ENCODE measurements around the gene HCN3. TPM values are rescaled to one million over a fixed set of nuclear protein-coding genes. Genes with fewer than 3 reads are reported as not detected.

HCN3 gene
- total and polyA plus RNA-seq, 7 experiments from 2014 or later: 0.07 to 3.3 (median 2.5) TPM; not detected in 1

- intact Hi-C loops (cut with micrococcal nuclease): loop anchor here (1.0 to 10.0 kb wide), 5 partner anchors 18 to 250 kb away; partner anchors contain the start of genes CLK2 (in 2 of the 2), MTX1 (in 1 of the 2) and THBS3 (in 1 of the 2)
Observed at GRCh38 chr1:155254714-155255242, 22.5 kb upstream of the HCN3 start.

GRCh38 chr1:155255243-155256007, 21.8 kb upstream of the HCN3 start, which contains the start of gene ENTREP3:
Gene ENTREP3 (minus strand): TSS chr1:155255483. CDS start chr1:155254877, 606 bp downstream.
- POLR2A ChIA-PET: interaction anchor here (0.7 to 2.2 kb wide), 3 partner anchors 10 to 602 kb away, joined by 3 to 8 read pairs (median 5); partner anchors contain the start of gene GON4L
- H3K27me3 Mint-ChIP-seq: no peaks in the 10 kb centered on the region
- no peaks in the 10 kb centered on the region for H3K9me3 ChIP-seq (ENCODE audit: control insufficient read depth in 2 of 3, low read length in 3 of 3)

More at GRCh38 chr1:155254714-155255242, 22.5 kb upstream of the HCN3 start:
- ChIA-PET CTCF (interaction anchor here (0.6 to 1.3 kb wide), 3 partner anchors 53 to 82 kb away, joined by 3 to 7 read pairs (median 4); partner anchors contain the start of gene KRTCAP2), POLR2A (interaction anchor here (0.6 to 2.2 kb wide), 3 partner anchors 10 to 602 kb away, joined by 3 to 8 read pairs (median 5); partner anchors contain the start of gene GON4L)
- peak overlapping the region; percentile 68 to 85 (median 82) for H3K4me3 Mint-ChIP-seq
- peak overlapping the region; percentile 68 for H3K4me3 ChIP-seq (ENCODE audit: low read length)
- peaks cover 4 to 10% of the 10 kb centered on the region in 2 donors for H3K4me1 ChIP-seq (ENCODE audit: control insufficient read depth in 2 of 2, insufficient read depth in 2 of 2, low read length in 2 of 2)
- DNase-seq (no peak), ATAC-seq (no peak)
- H3K9me3 ChIP-seq (ENCODE audit: control insufficient read depth in 2 of 3, low read length in 3 of 3): no peaks in the 10 kb centered on the region
- H3K27ac Mint-ChIP-seq: peak overlapping the region in 5 of 9 donors; percentile 22 to 88 (median 59)
- H3K27ac ChIP-seq (ENCODE audit: low read depth, low read length): peak overlapping the region; percentile 63
- H3K36me3 Mint-ChIP-seq: peaks cover 0 to 17% (median 14%) of the 10 kb centered on the region in 5 donors
- no peaks in the 10 kb centered on the region for H3K27me3 Mint-ChIP-seq
- peaks cover 0 to 1% (median 0%) of the 10 kb centered on the region in 11 donors for H3K9me3 Mint-ChIP-seq
- peaks cover 20 to 45% (median 39%) of the 10 kb centered on the region in 7 donors for H3K4me1 Mint-ChIP-seq
- H3K36me3 ChIP-seq (ENCODE audit: control insufficient read depth in 2 of 3, insufficient read depth in 3 of 3, low read length in 3 of 3): peaks cover 0 to 25% (median 6%) of the 10 kb centered on the region in 3 experiments
- no peaks in the 10 kb centered on the region for H3K27me3 ChIP-seq (ENCODE audit: control insufficient read depth in 2 of 2, insufficient read depth in 2 of 2, low read length in 2 of 2)

GRCh38 chr1:155256058-155256852, 21.0 kb upstream of the HCN3 start:
- POLR2A ChIA-PET: interaction anchor here (0.9 to 2.2 kb wide), 4 partner anchors 11 to 489 kb away, joined by 3 to 8 read pairs (median 3); no protein-coding TSS in a partner anchor
- H3K36me3 ChIP-seq (ENCODE audit: control insufficient read depth in 2 of 3, insufficient read depth in 3 of 3, low read length in 3 of 3): peaks cover 0 to 33% (median 6%) of the 10 kb centered on the region in 3 experiments
- CTCF ChIA-PET: interaction anchor here (0.7 to 1.3 kb wide), 2 partner anchors 66 to 78 kb away, joined by 3 read pairs; no protein-coding TSS in a partner anchor
- H3K4me3 Mint-ChIP-seq: peak overlapping the region; percentile 63 to 85 (median 76)
- peaks cover 13 to 22% of the 10 kb centered on the region in 2 donors for H3K4me1 ChIP-seq (ENCODE audit: control insufficient read depth in 2 of 2, insufficient read depth in 2 of 2, low read length in 2 of 2)
- peak overlapping the region; percentile 18 to 75 (median 46) for H3K27ac Mint-ChIP-seq
- no peaks in the 10 kb centered on the region for H3K27me3 ChIP-seq (ENCODE audit: control insufficient read depth in 2 of 2, insufficient read depth in 2 of 2, low read length in 2 of 2)
- H3K27ac ChIP-seq (ENCODE audit: low read depth, low read length): peak overlapping the region; percentile 63
- intact Hi-C loops (cut with micrococcal nuclease): loop anchor here in 1 of 2 donors (5.0 to 10.0 kb wide), 2 partner anchors 49 to 249 kb away; partner anchors contain the start of genes MTX1 and THBS3
- no peaks in the 10 kb centered on the region for H3K9me3 ChIP-seq (ENCODE audit: control insufficient read depth in 2 of 3, low read length in 3 of 3)
- ATAC-seq (no peak), DNase-seq (no peak)
- no peaks in the 10 kb centered on the region for H3K27me3 Mint-ChIP-seq
- peaks cover 0 to 22% (median 18%) of the 10 kb centered on the region in 5 donors for H3K36me3 Mint-ChIP-seq
- H3K4me3 ChIP-seq (ENCODE audit: low read length): no peak overlapping the region
- H3K9me3 Mint-ChIP-seq: peaks cover 0 to 1% (median 0%) of the 10 kb centered on the region in 11 donors
- H3K4me1 Mint-ChIP-seq: peaks cover 27 to 51% (median 44%) of the 10 kb centered on the region in 7 donors

More at GRCh38 chr1:155255243-155256007, 21.8 kb upstream of the HCN3 start, which contains the start of gene ENTREP3:
- H3K27ac Mint-ChIP-seq: peak within 1 kb of the TSS; percentile 28 to 88 (median 72)
- Histone ChIP-seq H3K27me3 (ENCODE audit: control insufficient read depth in 2 of 2, insufficient read depth in 2 of 2, low read length in 2 of 2) (no peaks in the 10 kb centered on the region), H3K4me1 (ENCODE audit: control insufficient read depth in 2 of 2, insufficient read depth in 2 of 2, low read length in 2 of 2) (peaks cover 7 to 14% of the 10 kb centered on the region in 2 donors), H3K27ac (ENCODE audit: low read depth, low read length) (peak within 1 kb of the TSS; percentile 63), H3K4me3 (ENCODE audit: low read length) (peak within 1 kb of the TSS; percentile 68), H3K36me3 (ENCODE audit: control insufficient read depth in 2 of 3, insufficient read depth in 3 of 3, low read length in 3 of 3) (peaks cover 0 to 30% (median 6%) of the 10 kb centered on the region in 3 experiments)
- peaks cover 0 to 21% (median 16%) of the 10 kb centered on the region in 5 donors for H3K36me3 Mint-ChIP-seq
- intact Hi-C loops (cut with micrococcal nuclease): loop anchor here (1.0 to 10.0 kb wide), 5 partner anchors 17 to 249 kb away; partner anchors contain the start of genes CLK2 (in 2 of the 2), MTX1 (in 1 of the 2) and THBS3 (in 1 of the 2)
- DNase-seq (peak; percentile 51 to 83 (median 66)), ATAC-seq (peak; percentile 72)
- H3K9me3 Mint-ChIP-seq: peaks cover 0 to 1% (median 0%) of the 10 kb centered on the region in 11 donors
- CTCF ChIA-PET: interaction anchor here (0.6 to 1.3 kb wide), 3 partner anchors 52 to 82 kb away, joined by 3 to 7 read pairs (median 4); partner anchors contain the start of gene KRTCAP2
- H3K4me1 Mint-ChIP-seq: peaks cover 21 to 49% (median 42%) of the 10 kb centered on the region in 7 donors
- peak within 1 kb of the TSS; percentile 68 to 85 (median 82) for H3K4me3 Mint-ChIP-seq

- H3K4me1 ChIP-seq (ENCODE audit: control insufficient read depth in 2 of 2, insufficient read depth in 2 of 2, low read length in 2 of 2): peaks cover 22 to 23% of the 10 kb centered on the region in 2 donors
- ChIA-PET POLR2A (interaction anchor here (1.6 to 4.2 kb wide), 5 partner anchors 9 to 349 kb away, joined by 3 to 40 read pairs (median 15); partner anchors contain the start of genes CLK2 and MSTO1), CTCF (interaction anchor here (0.6 to 4.2 kb wide), 6 partner anchors 10 to 500 kb away, joined by 3 to 42 read pairs (median 4); no protein-coding TSS in a partner anchor)
- Mint-ChIP-seq H3K27ac (peak overlapping the region in 2 of 9 donors; percentile 89 to 96), H3K27me3 (no peaks in the 10 kb centered on the region), H3K36me3 (peaks cover 0 to 43% (median 25%) of the 10 kb centered on the region in 5 donors), H3K4me1 (peaks cover 31 to 55% (median 47%) of the 10 kb centered on the region in 7 donors), H3K4me3 (peak overlapping the region; percentile 33 to 99 (median 96)), H3K9me3 (peaks cover 0 to 1% (median 0%) of the 10 kb centered on the region in 11 donors)
- intact Hi-C loops (cut with micrococcal nuclease): loop anchor here in 1 of 2 donors (10.0 kb wide), 1 partner anchor 795 kb away; the partner anchor contains the start of genes LAMTOR2 and UBQLN4
- peaks cover 5 to 58% (median 12%) of the 10 kb centered on the region in 3 experiments for H3K36me3 ChIP-seq (ENCODE audit: control insufficient read depth in 2 of 3, insufficient read depth in 3 of 3, low read length in 3 of 3)
- H3K27me3 ChIP-seq (ENCODE audit: control insufficient read depth in 2 of 2, insufficient read depth in 2 of 2, low read length in 2 of 2): no peaks in the 10 kb centered on the region
- no peak overlapping the region for H3K4me3 ChIP-seq (ENCODE audit: low read length)
- no peak for ATAC-seq
- peak overlapping the region; percentile 87 for H3K27ac ChIP-seq (ENCODE audit: low read depth, low read length)
- no peaks in the 10 kb centered on the region for H3K9me3 ChIP-seq (ENCODE audit: control insufficient read depth in 2 of 3, low read length in 3 of 3)
- DNase-seq: no peak
Observed at GRCh38 chr1:155260276-155260675, 17.0 kb upstream of the HCN3 start.

- Histone ChIP-seq H3K4me1 (ENCODE audit: control insufficient read depth in 2 of 2, insufficient read depth in 2 of 2, low read length in 2 of 2) (peaks cover 18 to 19% of the 10 kb centered on the region in 2 donors), H3K27ac (ENCODE audit: low read depth, low read length) (peak overlapping the region; percentile 87), H3K4me3 (ENCODE audit: low read length) (peak overlapping the region; percentile 88), H3K9me3 (ENCODE audit: control insufficient read depth in 2 of 3, low read length in 3 of 3) (no peaks in the 10 kb centered on the region), H3K36me3 (ENCODE audit: control insufficient read depth in 2 of 3, insufficient read depth in 3 of 3, low read length in 3 of 3) (peaks cover 5 to 65% (median 18%) of the 10 kb centered on the region in 3 experiments), H3K27me3 (ENCODE audit: control insufficient read depth in 2 of 2, insufficient read depth in 2 of 2, low read length in 2 of 2) (no peaks in the 10 kb centered on the region)
- intact Hi-C loops (cut with micrococcal nuclease): loop anchor here in 1 of 2 donors (10.0 kb wide), 1 partner anchor 793 kb away; the partner anchor contains the start of genes LAMTOR2 and UBQLN4
- Mint-ChIP-seq H3K36me3 (peaks cover 4 to 50% (median 27%) of the 10 kb centered on the region in 5 donors), H3K9me3 (no peaks in the 10 kb centered on the region), H3K4me3 (peak overlapping the region; percentile 81 to 100 (median 98)), H3K27ac (peak overlapping the region; percentile 89 to 98 (median 96)), H3K27me3 (no peaks in the 10 kb centered on the region), H3K4me1 (peaks cover 28 to 47% (median 39%) of the 10 kb centered on the region in 7 donors)
- CTCF ChIA-PET: interaction anchor here (0.9 to 4.2 kb wide), 5 partner anchors 10 to 89 kb away, joined by 3 to 42 read pairs (median 4); partner anchors contain the start of gene KRTCAP2
- DNase-seq: peak in 2 of 9 donors; percentile 25 to 41
- POLR2A ChIA-PET: interaction anchor here (0.6 to 4.2 kb wide), 16 partner anchors 10 to 348 kb away, joined by 3 to 40 read pairs (median 5); partner anchors contain the start of genes CLK2, MSTO1 and RUSC1
- no peak for ATAC-seq
Observed at GRCh38 chr1:155261493-155261851, 15.8 kb upstream of the HCN3 start.

All from naive thymus-derived CD4-positive, alpha-beta T cell (primary cell).